Measurements from ENCODE around the gene PCED1A. TPM values are rescaled to one million over a fixed set of nuclear protein-coding genes. Genes with fewer than 3 reads are reported as not detected.

The PCED1A gene
- total and polyA plus RNA-seq, 2 of the 8 experiments (the other 6 are each of a cell fraction or from before 2014, with no cell fraction given), result 13.4 to 18.9 TPM

DNA sequence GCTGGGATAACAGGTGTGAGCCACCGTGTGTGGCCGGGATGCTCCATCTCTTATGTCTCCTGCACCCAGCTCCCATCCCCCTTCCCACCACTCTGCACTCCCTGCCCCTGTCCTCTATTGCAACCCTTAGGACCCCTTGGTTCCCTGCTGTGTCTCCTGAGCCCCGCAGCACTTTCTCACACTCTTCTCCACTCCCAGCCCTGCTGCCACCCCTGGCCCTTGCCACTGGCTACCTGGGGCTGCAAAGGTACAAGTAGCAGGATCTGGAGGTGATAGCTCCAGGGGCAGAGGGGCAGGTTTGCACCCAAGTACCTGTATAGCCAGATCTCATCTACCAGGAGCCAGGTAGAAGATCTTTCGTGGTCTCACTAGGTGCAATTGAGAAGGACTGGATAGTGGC, 33.4 kb downstream of the PCED1A start:
- no peak overlapping the region for H2BK120ac ChIP-seq (replicated peaks; ENCODE audit: low read depth, low read length)
- H2BK15ac ChIP-seq (ENCODE audit: low read length), result no peak overlapping the region
- H3K79me1 ChIP-seq (ENCODE audit: low read depth, low read length), result no peaks in the 10 kb centered on the region
- no peak overlapping the region for H3K27ac ChIP-seq (ENCODE audit: low read depth, low read length)
- H3K9me3 ChIP-seq (ENCODE audit: insufficient read depth in 2 of 2, low read depth in 1 of 2, low read length in 1 of 2), result 0 out of 4 replicates have a peak, but pooled peaks cover 0 to 1% of the 10 kb centered on the region in 2 experiments
- H3K14ac ChIP-seq (ENCODE audit: insufficient read length), result no peak overlapping the region
- ChIA-PET POLR2A (ENCODE audit: partially characterized antibody) (interaction anchor here (1.4 kb wide), 1 partner anchor 51 kb away, joined by 4 read pairs; no protein-coding TSS in a partner anchor), CTCF (ENCODE audit: partially characterized antibody) (interaction anchor here (0.9 to 2.0 kb wide), 2 partner anchors 50 to 54 kb away, joined by 3 to 8 read pairs; no protein-coding TSS in a partner anchor)
- H2AFZ ChIP-seq (ENCODE audit: low read length), result no peak overlapping the region
- no peak overlapping the region for H3K23ac ChIP-seq (ENCODE audit: insufficient read length)
- H3K4me1 ChIP-seq (replicated peaks in 1 of 4; ENCODE audit: control insufficient read depth in 3 of 4, insufficient read depth in 4 of 4, low read length in 3 of 4), result peaks cover 0 to 13% (median 8%) of the 10 kb centered on the region in 4 experiments; a peak in 6 of 7 replicates
- H4K91ac ChIP-seq (replicated peaks; ENCODE audit: insufficient read length, low read length), result no peak overlapping the region
- H3K36me3 ChIP-seq (ENCODE audit: control insufficient read depth in 2 of 4, insufficient read depth in 4 of 4, low read length in 3 of 4), result no peaks in the 10 kb centered on the region
- H3K27me3 ChIP-seq (replicated peaks in 1 of 4; ENCODE audit: control insufficient read depth in 3 of 4, extremely low read depth in 1 of 4, insufficient read depth in 3 of 4, low read length in 3 of 4), result peaks cover 41 to 59% (median 53%) of the 10 kb centered on the region in 4 experiments
- no peak overlapping the region for H3K9ac ChIP-seq (replicated peaks in 1 of 4; ENCODE audit: extremely low read depth in 1 of 4, low read depth in 3 of 4, low read length in 3 of 4)
- H2BK12ac ChIP-seq (ENCODE audit: low read depth, low read length), result no peak overlapping the region
- no peak overlapping the region for H3K4ac ChIP-seq (replicated peaks; ENCODE audit: insufficient read length, low read depth, low read length)
- no peak overlapping the region for H3K56ac ChIP-seq (replicated peaks; ENCODE audit: insufficient read length, low read depth, low read length)
- no peak overlapping the region for H3K18ac ChIP-seq (ENCODE audit: extremely low read depth, low read length)
- peaks cover 4% of the 10 kb centered on the region; the same call in 1 of the 2 replicates for H3K23me2 ChIP-seq (ENCODE audit: low read depth, low read length)
- no peak overlapping the region for H2BK5ac ChIP-seq (ENCODE audit: low read depth, low read length)
- peaks cover 0 to 2% of the 10 kb centered on the region in 2 experiments for H4K20me1 ChIP-seq (replicated peaks in 1 of 2; ENCODE audit: control insufficient read depth in 1 of 2, insufficient read depth in 2 of 2, low read length in 2 of 2)
- no peak overlapping the region for H2BK20ac ChIP-seq (ENCODE audit: low read length)
- no peaks in the 10 kb centered on the region for H3K79me2 ChIP-seq (ENCODE audit: control insufficient read depth in 1 of 2, insufficient read depth in 2 of 2, low read length in 2 of 2)
- 74% methylated on average over 4 of the region's 4 CpGs; no CpG with 5 or more reads in 1 of the 2 experiments for WGBS, 2 experiments (ENCODE audit: extremely low coverage in 1 of 2, insufficient coverage in 1 of 2, insufficient read length in 1 of 2, insufficient replicate concordance in 2 of 2, low coverage in 1 of 2, low lambda C conversion rate in 2 of 2, missing lambda C conversion rate in 1 of 2)
- no peak overlapping the region for H4K8ac ChIP-seq (ENCODE audit: extremely low read depth, insufficient read depth, low read length)
- no peak overlapping the region for H4K5ac ChIP-seq (ENCODE audit: insufficient read length, low read depth, low read length)
- H2AK5ac ChIP-seq (ENCODE audit: low read depth, low read length), result no peak overlapping the region
- H3K4me2 ChIP-seq (ENCODE audit: insufficient read depth in 1 of 2, low read depth in 2 of 2, low read length in 2 of 2), result no peak overlapping the region
- FAIRE-seq (no peak), DNase-seq (ENCODE audit: low read depth in 1 of 2, low spot score in 2 of 2) (no peak)
- no peak overlapping the region for H3K4me3 ChIP-seq (ENCODE audit: extremely low read depth in 1 of 4, insufficient read depth in 2 of 4, low read depth in 3 of 4, low read length in 4 of 4)
- TF ChIP-seq SP4 (IDR thresholded peaks at IDR 0.05; ENCODE audit: low read length) (no peak), BCL11A (IDR thresholded peaks at IDR 0.05; ENCODE audit: low read depth in 2 of 2, low read length in 2 of 2) (no peak), GABPA (IDR thresholded peaks at IDR 0.05; ENCODE audit: borderline replicate concordance, insufficient read depth, low read length) (no peak), KDM5A (IDR thresholded peaks at IDR 0.05; ENCODE audit: low read length) (no peak)

All from H1 (cell line).